Breast epithelium (tissue), 4 donors: ENCODE results near the gene PITX2. TPM values are rescaled to one million over a fixed set of nuclear protein-coding genes. Genes with fewer than 3 reads are reported as not detected.
A peak's percentile ranks its signal among the peaks of the same experiment; 100 is the strongest.

Experiments used
- DNase-seq, 2 donors: peaks; one replicate each; pipeline ENCODE4 v3.0.0-alpha.2; 2019; ENCODE audit warnings: low spot score in 2 of 2
- H3K27ac ChIP-seq, 2 donors: fragments of 200-600 bp; sonication (generic) in 1 of 2; one replicate each; pipeline ENCODE4 v1.5.1; 2016 to 2019; ENCODE audit warnings: mild to moderate bottlenecking in 1 of 2
- H3K27me3 ChIP-seq, 2 donors: fragments of 200-600 bp; sonication (generic) in 1 of 2; one replicate each; pipeline versions ENCODE4 v1.5.1 to v1.6.0; 2017 to 2019; ENCODE audit warnings: control low read depth in 1 of 2, mild to moderate bottlenecking in 1 of 2
- H3K36me3 ChIP-seq: fragments of 200-600 bp; one replicate; pipeline ENCODE4 v1.5.1; 2019
- H3K4me1 ChIP-seq, 2 donors: fragments of 200-600 bp; sonication (generic); one replicate each; pipeline ENCODE4 v1.5.1; 2016 to 2019; ENCODE audit warnings: control low read depth in 1 of 2
- H3K4me3 ChIP-seq, 3 donors: fragments of 200-600 bp; sonication (generic); 1 replicate in 2 of 3; 2 replicates in 1 of 3; pipeline ENCODE4 v1.5.1; 2016 to 2019; ENCODE audit warnings: mild to moderate bottlenecking in 3 of 3, moderate library complexity in 2 of 3
- H3K9me3 ChIP-seq, 2 donors: fragments of 200-600 bp; sonication (generic) in 1 of 2; one replicate each; pipeline ENCODE4 v1.5.1; 2016 to 2019; ENCODE audit warnings: control low read depth in 1 of 2
- POLR2A ChIP-seq: fragments of 450-650 bp; IDR thresholded peaks from one replicate; pipeline ENCODE4 v1.6.1; 2016; ENCODE audit warnings: antibody characterized with exemption, mild to moderate bottlenecking, moderate library complexity
- POLR2AphosphoS5 ChIP-seq, 3 donors: sonication (generic); formaldehyde crosslinking; IDR thresholded peaks; one replicate each; pipeline ENCODE4 v1.6.1; 2017; ENCODE audit warnings: antibody characterized with exemption in 3 of 3
- intact Hi-C: fragments of 100-400 bp; cut with DNase I; formaldehyde crosslinking; loops from one replicate; pipeline ENCODE4 v1.15.1; 2023; ENCODE audit warnings: low total_unique reads
- total RNA-seq, 3 donors: library from RNA; depleted of rRNA; stranded (reverse); fragments of >200 nt; gene quantifications; one replicate each; pipeline ENCODE4 v1.1.0, GENCODE V29; 2016
- TF ChIP-seq, protein P1 (sequence below), 3 donors: fragments of 450-650 bp; IDR thresholded peaks; one replicate each; pipeline ENCODE4 v1.5.1; 2016 to 2017; ENCODE audit warnings: antibody characterized with exemption in 3 of 3, mild to moderate bottlenecking in 3 of 3, moderate library complexity in 3 of 3

PITX2 gene
- 1 to 10 TPM in 1 of 3 donors, under 1 TPM in 1, not detected in 1; 0.33 to 2.6 TPM for total RNA-seq

DNA sequence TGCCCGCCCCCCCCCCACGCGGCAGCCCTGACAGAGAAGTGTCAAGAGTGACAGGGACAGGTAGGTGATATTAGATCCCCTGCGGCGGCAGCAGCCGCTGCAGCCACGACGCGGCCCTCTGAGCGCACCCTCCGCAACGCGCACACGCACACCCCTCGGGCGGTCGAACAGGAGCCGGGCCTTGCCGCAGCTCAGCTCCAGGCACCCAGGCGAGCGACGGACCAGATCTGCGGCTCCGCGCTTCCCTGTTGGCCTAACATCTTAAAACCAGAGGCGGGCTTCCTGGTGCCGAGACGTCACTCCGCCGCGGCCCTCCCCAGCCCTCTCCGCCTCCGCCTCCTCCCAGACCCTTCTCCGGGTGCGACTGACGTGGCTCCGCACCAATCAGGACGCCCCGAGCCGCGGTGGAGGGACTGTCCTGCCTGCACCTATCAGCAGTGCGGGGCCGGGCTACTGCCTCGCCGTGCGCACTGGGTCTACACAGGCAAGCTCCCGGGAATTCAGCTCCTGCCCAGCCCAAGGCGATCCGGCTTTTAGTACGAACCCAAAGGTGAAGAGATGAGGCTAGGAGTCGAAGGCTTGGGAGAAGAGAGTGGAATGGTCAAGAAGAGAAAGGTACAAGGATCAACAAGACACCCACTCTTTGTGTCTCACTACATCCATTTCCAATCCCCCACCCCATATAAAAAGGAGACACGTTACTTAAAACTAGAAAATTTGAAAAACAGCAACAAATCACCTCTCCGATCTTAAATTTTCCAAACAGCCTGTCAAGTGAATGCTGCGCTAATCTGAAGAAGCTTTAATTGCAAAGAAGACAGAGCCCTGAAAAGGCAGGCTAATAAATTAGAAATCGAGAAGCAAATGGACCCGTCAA lies at the start of gene PITX2:
Gene PITX2 (minus strand): TSS at position 237 of the 877 bp plus-strand sequence. CDS start 617 bp downstream, outside the sequence.
- intact Hi-C loops: no loop called here
- Histone ChIP-seq H3K4me3 (peak within 1 kb of the TSS; percentile 49 to 72 (median 70)), H3K27me3 (peaks cover 3 to 98% of the 10 kb centered on the region in 2 donors), H3K4me1 (no peaks in the 10 kb centered on the region), H3K9me3 (no peaks in the 10 kb centered on the region), H3K36me3 (no peaks in the 10 kb centered on the region), H3K27ac (peak within 1 kb of the TSS in 1 of 2 donors; percentile 22)
- TF ChIP-seq POLR2AphosphoS5 (IDR thresholded peaks at IDR 0.05): peak in 1 of 3 donors; percentile 30
- TF ChIP-seq, protein P1, sequence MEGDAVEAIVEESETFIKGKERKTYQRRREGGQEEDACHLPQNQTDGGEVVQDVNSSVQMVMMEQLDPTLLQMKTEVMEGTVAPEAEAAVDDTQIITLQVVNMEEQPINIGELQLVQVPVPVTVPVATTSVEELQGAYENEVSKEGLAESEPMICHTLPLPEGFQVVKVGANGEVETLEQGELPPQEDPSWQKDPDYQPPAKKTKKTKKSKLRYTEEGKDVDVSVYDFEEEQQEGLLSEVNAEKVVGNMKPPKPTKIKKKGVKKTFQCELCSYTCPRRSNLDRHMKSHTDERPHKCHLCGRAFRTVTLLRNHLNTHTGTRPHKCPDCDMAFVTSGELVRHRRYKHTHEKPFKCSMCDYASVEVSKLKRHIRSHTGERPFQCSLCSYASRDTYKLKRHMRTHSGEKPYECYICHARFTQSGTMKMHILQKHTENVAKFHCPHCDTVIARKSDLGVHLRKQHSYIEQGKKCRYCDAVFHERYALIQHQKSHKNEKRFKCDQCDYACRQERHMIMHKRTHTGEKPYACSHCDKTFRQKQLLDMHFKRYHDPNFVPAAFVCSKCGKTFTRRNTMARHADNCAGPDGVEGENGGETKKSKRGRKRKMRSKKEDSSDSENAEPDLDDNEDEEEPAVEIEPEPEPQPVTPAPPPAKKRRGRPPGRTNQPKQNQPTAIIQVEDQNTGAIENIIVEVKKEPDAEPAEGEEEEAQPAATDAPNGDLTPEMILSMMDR (IDR thresholded peaks at IDR 0.05): no peak
- peak in 1 of 2 donors; percentile 61 for DNase-seq

DNA sequence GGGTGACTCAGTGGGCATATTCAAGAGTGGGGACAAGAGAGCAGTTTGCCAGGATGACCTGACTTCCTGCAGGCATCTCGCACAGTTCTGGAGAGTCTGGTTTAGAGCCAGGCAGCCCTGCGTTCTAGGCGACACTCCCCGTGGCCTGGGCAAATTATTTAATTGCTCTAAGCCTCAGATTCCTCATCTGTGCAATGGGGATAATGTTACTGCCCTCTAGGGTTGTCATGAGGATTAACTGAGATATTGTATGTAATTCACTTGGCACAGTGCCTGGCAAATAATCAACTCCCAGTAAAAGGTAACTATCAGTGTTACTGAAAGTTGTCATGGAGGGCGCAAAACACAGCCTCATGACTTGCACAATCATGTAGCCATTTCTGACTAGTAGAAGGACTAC lies 48.8 kb upstream of the PITX2 start:
- no peaks in the 10 kb centered on the region for H3K9me3 ChIP-seq

DNA sequence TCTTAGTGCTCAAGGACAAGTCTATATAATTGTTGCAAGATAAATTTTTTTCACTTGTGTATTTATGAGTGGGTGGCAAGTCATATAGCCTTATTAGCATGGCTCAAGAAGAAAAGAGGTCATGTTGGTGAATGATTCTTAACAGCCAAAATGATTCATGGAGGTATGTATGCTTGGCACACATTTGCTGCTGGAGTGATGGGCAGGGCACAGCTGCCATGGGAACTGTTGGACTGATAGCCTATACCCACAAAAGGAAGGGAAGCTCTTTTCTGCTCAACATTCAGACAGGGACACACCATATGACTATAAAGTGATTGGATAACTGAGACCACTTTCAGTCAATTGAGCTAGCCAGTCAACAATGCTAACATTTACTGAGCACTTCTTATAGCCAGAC lies 46.8 kb upstream of the PITX2 start:
- Histone ChIP-seq H3K9me3 (no peaks in the 10 kb centered on the region), H3K27ac (no peak overlapping the region), H3K27me3 (no peaks in the 10 kb centered on the region), H3K4me3 (no peak overlapping the region), H3K36me3 (no peaks in the 10 kb centered on the region), H3K4me1 (no peaks in the 10 kb centered on the region)
- TF ChIP-seq POLR2AphosphoS5 (IDR thresholded peaks at IDR 0.05) (no peak), POLR2A (no peak)
- TF ChIP-seq, protein P1 (IDR thresholded peaks at IDR 0.05): no peak
- intact Hi-C loops: no loop called here
- DNase-seq: no peak

More for the DNA sequence above, 48.8 kb upstream of the PITX2 start:
- Histone ChIP-seq H3K4me3 (no peak overlapping the region), H3K36me3 (no peaks in the 10 kb centered on the region), H3K27ac (no peak overlapping the region), H3K4me1 (no peaks in the 10 kb centered on the region), H3K27me3 (no peaks in the 10 kb centered on the region)
- intact Hi-C loops: no loop called here
- no peak for DNase-seq
- TF ChIP-seq, protein P1 (IDR thresholded peaks at IDR 0.05): no peak
- TF ChIP-seq POLR2A (no peak), POLR2AphosphoS5 (IDR thresholded peaks at IDR 0.05) (no peak)

DNA sequence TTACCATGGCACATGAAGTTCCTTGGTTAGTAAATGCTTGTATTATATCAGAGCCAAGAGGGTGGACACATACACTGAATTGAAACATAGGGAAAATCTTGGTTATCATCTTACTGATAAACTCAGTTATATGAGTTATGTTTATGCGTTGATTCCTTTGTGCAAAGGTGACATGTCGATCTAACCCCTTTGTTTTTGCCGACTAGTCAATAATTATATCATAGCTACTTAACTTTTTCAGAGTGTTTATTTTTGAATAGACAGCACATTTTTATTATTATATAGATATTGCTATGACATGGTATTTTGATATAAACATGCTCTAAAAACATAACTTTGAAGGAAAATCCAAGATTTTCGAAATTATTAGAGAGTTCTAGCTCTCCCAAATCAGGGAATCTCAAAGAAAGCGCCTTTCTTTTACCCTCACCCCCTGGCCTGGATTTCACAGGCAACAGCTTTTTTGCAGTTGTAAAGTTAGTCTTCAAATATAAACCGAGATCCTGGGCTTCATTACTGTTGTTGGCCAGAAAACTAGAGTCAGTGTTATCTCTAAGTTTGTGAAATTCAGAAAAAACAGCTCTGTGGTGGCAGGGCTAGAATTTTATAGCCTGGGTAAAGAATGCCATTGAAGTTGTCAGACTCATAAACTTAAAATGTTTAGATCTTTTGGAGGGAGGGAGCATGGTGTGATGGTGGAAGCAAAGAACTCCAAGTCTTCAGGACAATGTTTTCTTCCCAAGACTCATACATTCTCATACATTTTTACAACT lies 45.8 kb upstream of the PITX2 start:
- H3K9me3 ChIP-seq: no peaks in the 10 kb centered on the region
- no peaks in the 10 kb centered on the region for H3K36me3 ChIP-seq
- no peak overlapping the region for H3K27ac ChIP-seq
- no peak for DNase-seq
- intact Hi-C loops: no loop called here
- H3K27me3 ChIP-seq: no peaks in the 10 kb centered on the region
- TF ChIP-seq POLR2A: no peak
- no peak for TF ChIP-seq POLR2AphosphoS5 (IDR thresholded peaks at IDR 0.05)
- TF ChIP-seq, protein P1 (IDR thresholded peaks at IDR 0.05): no peak
- H3K4me3 ChIP-seq: no peak overlapping the region
- H3K4me1 ChIP-seq: no peaks in the 10 kb centered on the region

DNA sequence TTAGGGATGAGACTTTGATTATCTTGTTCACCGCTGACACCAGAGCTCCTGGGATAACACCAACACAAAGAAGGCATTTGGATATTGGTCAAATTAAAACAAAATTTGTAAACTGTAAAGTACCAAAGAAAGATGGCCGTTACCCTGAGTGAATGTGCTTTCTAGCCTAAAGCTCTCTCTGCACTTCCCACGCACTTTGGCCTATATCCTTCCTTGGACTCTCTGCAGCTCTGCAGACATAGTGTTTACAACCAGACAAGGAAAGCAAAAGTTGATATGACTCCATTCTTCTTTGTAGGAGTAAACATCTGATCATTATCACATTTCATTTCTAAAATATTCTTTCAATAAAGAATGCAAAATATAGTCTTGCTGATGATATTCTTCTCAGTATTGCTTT lies 44.8 kb upstream of the PITX2 start:
- intact Hi-C loops: no loop called here
- no peaks in the 10 kb centered on the region for H3K27me3 ChIP-seq
- no peak overlapping the region for H3K4me3 ChIP-seq
- no peak overlapping the region for H3K27ac ChIP-seq
- TF ChIP-seq POLR2AphosphoS5 (IDR thresholded peaks at IDR 0.05) (no peak), POLR2A (no peak)
- TF ChIP-seq, protein P1 (IDR thresholded peaks at IDR 0.05): no peak
- no peaks in the 10 kb centered on the region for H3K36me3 ChIP-seq
- DNase-seq: no peak
- no peaks in the 10 kb centered on the region for H3K9me3 ChIP-seq
- H3K4me1 ChIP-seq: no peaks in the 10 kb centered on the region
